ENCODE data around the gene CCDC172. TPM values are rescaled to one million over a fixed set of nuclear protein-coding genes. Genes with fewer than 3 reads are reported as not detected.

Gene CCDC172
- total RNA-seq, 1 donor from 2014 or later, result not detected

DNA sequence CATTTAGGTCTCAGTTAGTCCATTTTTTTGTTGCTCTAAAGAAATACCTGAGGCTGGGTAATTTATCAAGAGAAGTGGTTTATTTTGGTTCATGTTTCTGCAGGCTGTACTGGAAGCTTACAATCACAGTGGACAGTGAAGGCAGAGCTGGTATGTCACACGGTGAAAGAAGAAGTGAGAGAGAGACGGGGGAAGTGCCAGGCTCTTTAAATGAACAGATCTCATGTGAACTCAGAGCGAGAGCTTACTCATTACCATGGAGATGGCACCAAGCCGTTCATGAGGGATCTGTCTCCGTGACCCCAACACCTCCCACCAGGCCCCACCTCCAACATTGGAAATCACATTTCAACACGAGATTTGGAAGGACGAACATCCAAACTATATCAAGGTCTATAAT is 84.5 kb downstream of the CCDC172 start:
- Histone ChIP-seq H3K9me3 (no peaks in the 10 kb centered on the region), H3K27me3 (no peaks in the 10 kb centered on the region), H3K27ac (no peak overlapping the region), H3K4me1 (no peaks in the 10 kb centered on the region), H3K36me3 (no peaks in the 10 kb centered on the region), H3K4me3 (no peak overlapping the region)
- intact Hi-C loops (cut with DNase I), result no loop called here
- TF ChIP-seq, protein P1, sequence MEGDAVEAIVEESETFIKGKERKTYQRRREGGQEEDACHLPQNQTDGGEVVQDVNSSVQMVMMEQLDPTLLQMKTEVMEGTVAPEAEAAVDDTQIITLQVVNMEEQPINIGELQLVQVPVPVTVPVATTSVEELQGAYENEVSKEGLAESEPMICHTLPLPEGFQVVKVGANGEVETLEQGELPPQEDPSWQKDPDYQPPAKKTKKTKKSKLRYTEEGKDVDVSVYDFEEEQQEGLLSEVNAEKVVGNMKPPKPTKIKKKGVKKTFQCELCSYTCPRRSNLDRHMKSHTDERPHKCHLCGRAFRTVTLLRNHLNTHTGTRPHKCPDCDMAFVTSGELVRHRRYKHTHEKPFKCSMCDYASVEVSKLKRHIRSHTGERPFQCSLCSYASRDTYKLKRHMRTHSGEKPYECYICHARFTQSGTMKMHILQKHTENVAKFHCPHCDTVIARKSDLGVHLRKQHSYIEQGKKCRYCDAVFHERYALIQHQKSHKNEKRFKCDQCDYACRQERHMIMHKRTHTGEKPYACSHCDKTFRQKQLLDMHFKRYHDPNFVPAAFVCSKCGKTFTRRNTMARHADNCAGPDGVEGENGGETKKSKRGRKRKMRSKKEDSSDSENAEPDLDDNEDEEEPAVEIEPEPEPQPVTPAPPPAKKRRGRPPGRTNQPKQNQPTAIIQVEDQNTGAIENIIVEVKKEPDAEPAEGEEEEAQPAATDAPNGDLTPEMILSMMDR (IDR thresholded peaks at IDR 0.05), result no peak
- DNase-seq (no peak), ATAC-seq (peak; percentile 26)

DNA sequence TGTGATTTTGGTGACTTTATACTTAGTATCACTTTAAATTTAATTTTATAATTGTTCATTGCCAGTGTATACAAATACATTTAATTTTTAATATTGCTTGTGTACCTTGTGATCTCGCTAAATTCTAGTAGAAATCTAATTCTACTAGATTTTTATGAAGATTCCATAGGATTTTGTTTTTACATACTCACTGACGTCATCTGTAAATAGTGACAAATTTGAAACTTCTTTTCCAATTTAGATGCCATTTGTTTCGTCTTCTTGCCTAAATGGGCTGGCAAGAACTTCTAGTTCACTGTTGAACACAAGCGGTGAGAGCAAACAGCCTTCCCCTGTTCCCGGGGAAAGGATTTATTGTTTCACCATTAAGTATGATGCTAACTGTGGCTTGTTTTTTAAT is 86.1 kb downstream of the CCDC172 start:
- no peak overlapping the region for H3K27ac ChIP-seq
- H3K4me1 ChIP-seq, result no peaks in the 10 kb centered on the region
- no peaks in the 10 kb centered on the region for H3K9me3 ChIP-seq
- intact Hi-C loops (cut with DNase I), result no loop called here
- H3K4me3 ChIP-seq, result no peak overlapping the region
- DNase-seq (no peak), ATAC-seq (no peak)
- no peaks in the 10 kb centered on the region for H3K27me3 ChIP-seq
- TF ChIP-seq, protein P1 (IDR thresholded peaks at IDR 0.05), result no peak
- no peaks in the 10 kb centered on the region for H3K36me3 ChIP-seq

- H3K27me3 ChIP-seq, result no peaks in the 10 kb centered on the region
- H3K9me3 ChIP-seq, result no peaks in the 10 kb centered on the region
- no peaks in the 10 kb centered on the region for H3K36me3 ChIP-seq
- intact Hi-C loops (cut with DNase I), result no loop called here
- ATAC-seq, result no peak
- no peak overlapping the region for H3K27ac ChIP-seq
- H3K4me1 ChIP-seq, result no peaks in the 10 kb centered on the region
- no peak overlapping the region for H3K4me3 ChIP-seq
- no peak for DNase-seq
- TF ChIP-seq, protein P1 (IDR thresholded peaks at IDR 0.05), result no peak
Measured at GRCh38 chr10:116417821-116418220, 93.6 kb downstream of the CCDC172 start.

DNA sequence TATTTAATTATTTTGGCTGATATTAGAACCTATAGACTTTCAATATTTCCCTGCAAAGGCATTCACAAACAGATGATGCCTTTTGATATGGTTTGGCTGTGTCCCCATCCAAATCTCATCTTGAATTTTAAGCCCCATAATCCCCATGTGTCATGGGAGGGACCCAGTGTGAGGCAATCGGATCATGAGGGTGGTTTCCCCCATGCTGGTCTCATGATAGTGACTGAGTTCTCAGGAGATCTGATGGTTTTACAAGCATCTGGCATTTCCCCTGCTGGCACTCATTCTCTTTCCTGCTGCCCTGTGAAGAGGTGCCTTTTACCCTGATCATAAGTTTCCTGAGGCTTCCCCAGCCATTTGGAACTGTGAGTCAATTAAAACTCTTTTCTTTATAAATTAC is 94.1 kb downstream of the CCDC172 start:
- intact Hi-C loops (cut with DNase I), result no loop called here
- Histone ChIP-seq H3K27me3 (no peaks in the 10 kb centered on the region), H3K27ac (no peak overlapping the region), H3K36me3 (no peaks in the 10 kb centered on the region), H3K4me1 (no peaks in the 10 kb centered on the region), H3K4me3 (no peak overlapping the region), H3K9me3 (no peaks in the 10 kb centered on the region)
- DNase-seq (no peak), ATAC-seq (no peak)
- TF ChIP-seq, protein P1 (IDR thresholded peaks at IDR 0.05), result no peak

- Histone ChIP-seq H3K27ac (no peak overlapping the region), H3K4me1 (no peaks in the 10 kb centered on the region), H3K9me3 (no peaks in the 10 kb centered on the region), H3K4me3 (no peak overlapping the region), H3K27me3 (no peaks in the 10 kb centered on the region), H3K36me3 (no peaks in the 10 kb centered on the region)
- no peak for ATAC-seq
- TF ChIP-seq, protein P1 (IDR thresholded peaks at IDR 0.05), result no peak
- intact Hi-C loops (cut with DNase I), result no loop called here
- DNase-seq, result no peak
Measured at GRCh38 chr10:116421815-116422214, 97.6 kb downstream of the CCDC172 start.

- intact Hi-C loops (cut with DNase I), result no loop called here
- DNase-seq (no peak), ATAC-seq (no peak)
- no peak within 1 kb of the TSS for H3K4me3 ChIP-seq
- H3K4me1 ChIP-seq, result no peaks in the 10 kb centered on the region
- H3K36me3 ChIP-seq, result no peaks in the 10 kb centered on the region
- H3K27ac ChIP-seq, result no peak within 1 kb of the TSS
- no peaks in the 10 kb centered on the region for H3K9me3 ChIP-seq
- TF ChIP-seq, protein P1 (IDR thresholded peaks at IDR 0.05), result no peak
- no peaks in the 10 kb centered on the region for H3K27me3 ChIP-seq
Measured at GRCh38 chr10:116427671-116428070, 103.4 kb downstream of the CCDC172 start, which contains the start of gene PNLIPRP3. Gene PNLIPRP3, plus strand, starts transcription at chr10:116427847. Its CDS starts 166 bp downstream, at chr10:116428013.

Data from upper lobe of right lung (tissue), 1 donor.